ENCODE results near the gene MOV10.

The MOV10 gene

DNA sequence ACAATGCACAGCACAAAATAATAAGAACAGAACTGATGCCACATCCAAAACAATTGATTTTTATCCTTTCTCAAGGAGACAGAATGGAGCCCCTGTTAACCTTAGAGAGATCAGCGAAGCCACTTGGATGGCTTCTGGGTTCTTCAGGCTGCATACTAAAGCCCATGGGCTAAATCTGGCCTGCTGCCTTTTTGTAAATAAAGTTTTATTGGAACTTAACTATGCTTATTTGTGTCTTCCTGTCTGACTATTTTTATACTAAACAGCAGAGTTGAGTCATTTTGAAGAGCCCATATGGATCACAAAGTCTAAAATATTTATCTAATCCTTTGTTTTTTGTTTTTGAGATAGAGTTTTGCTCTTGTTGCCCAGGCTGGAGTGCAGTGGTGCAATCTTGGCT lies 57.0 kb downstream of the MOV10 start:
- no peak for DNase-seq (ENCODE audit: low read depth)

DNA sequence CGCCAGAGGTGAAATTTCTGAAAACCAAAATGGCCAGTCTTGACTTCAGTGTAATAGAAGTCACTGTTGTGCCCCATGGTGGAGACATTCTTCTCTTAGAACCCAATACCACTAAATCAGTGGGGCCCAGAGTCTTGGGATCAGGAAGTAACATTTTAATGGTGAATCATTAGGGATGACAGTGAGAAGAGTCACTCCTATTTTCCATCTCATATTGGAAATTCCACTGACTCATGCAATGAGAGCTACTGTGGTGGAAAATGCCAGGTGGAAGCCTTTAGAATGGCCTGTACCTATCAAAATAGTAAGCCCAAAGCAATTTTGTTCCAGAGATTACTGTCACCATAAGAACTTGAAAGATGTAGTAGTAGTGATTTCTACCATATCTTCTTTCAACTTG lies 61.3 kb downstream of the MOV10 start:
- no peak for DNase-seq (ENCODE audit: low read depth)

- DNase-seq (ENCODE audit: low read depth) = no peak
Measured at GRCh38 chr1:112737573-112737972, 63.1 kb downstream of the MOV10 start.

GRCh38 chr1:112743174-112744008 lies 68.9 kb downstream of the MOV10 start:
- DNase-seq (ENCODE audit: low read depth) = no peak

- no peak for DNase-seq (ENCODE audit: low read depth)
Measured at GRCh38 chr1:112744009-112744578, 69.6 kb downstream of the MOV10 start.

GRCh38 chr1:112748396-112748795 lies 73.9 kb downstream of the MOV10 start:
- no peak for DNase-seq (ENCODE audit: low read depth)
